ENCODE results near the gene CLSTN2.

DNA sequence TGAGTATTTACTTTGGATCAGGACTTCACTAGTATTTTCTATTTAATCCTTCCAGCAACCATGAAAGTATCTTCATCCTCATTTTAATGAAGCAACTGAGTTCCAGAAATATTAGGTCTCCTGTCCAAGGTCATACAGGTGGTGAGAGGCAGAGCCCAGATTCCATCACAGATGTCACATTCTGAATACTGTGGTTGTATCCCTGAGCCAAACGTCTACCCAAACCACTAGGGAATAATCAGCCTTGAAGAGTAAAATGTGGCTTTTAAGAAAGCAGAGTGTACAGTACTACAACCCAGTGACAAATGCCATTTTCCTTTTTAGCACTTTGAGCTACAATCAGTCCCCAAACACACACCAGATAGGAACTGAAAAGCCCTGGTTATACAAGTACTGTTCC is 649.6 kb downstream of the CLSTN2 start:
- TF ChIP-seq, protein P1, sequence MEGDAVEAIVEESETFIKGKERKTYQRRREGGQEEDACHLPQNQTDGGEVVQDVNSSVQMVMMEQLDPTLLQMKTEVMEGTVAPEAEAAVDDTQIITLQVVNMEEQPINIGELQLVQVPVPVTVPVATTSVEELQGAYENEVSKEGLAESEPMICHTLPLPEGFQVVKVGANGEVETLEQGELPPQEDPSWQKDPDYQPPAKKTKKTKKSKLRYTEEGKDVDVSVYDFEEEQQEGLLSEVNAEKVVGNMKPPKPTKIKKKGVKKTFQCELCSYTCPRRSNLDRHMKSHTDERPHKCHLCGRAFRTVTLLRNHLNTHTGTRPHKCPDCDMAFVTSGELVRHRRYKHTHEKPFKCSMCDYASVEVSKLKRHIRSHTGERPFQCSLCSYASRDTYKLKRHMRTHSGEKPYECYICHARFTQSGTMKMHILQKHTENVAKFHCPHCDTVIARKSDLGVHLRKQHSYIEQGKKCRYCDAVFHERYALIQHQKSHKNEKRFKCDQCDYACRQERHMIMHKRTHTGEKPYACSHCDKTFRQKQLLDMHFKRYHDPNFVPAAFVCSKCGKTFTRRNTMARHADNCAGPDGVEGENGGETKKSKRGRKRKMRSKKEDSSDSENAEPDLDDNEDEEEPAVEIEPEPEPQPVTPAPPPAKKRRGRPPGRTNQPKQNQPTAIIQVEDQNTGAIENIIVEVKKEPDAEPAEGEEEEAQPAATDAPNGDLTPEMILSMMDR (IDR thresholded peaks at IDR 0.05; ENCODE audit: low read depth, low read length, poor library complexity, severe bottlenecking): no peak
- TF ChIP-seq EZH2phosphoT487 (IDR thresholded peaks at IDR 0.05; ENCODE audit: borderline replicate concordance, low read length): no peak

Measured in DOHH2 (cell line).